OCI-M1 (cell line): ENCODE data around the gene PHLPP1.

Experiments used
- DNase-seq: peaks from one replicate; lab custom pipeline; 2025; lab: John Stamatoyannopoulos, UW

Gene PHLPP1

DNA sequence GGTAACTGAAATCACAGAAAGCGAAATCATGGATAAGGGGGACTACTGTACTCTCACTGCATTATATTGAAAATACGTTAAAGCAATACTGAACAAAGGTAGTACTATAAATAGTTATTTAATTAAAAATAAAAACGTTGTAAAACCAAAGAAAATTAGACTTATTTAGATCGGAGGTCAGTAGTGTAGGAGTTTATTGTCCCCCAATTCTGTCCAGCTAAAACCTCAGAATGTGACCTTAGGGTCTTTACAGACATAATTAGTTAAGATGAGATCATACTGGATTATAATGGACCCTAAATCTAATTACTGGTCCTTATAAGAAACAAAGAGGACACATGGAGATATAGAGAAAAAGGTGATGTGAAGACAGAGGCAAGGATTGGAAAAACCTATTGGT lies 95.3 kb downstream of the PHLPP1 start:
- DNase-seq: no peak

DNA sequence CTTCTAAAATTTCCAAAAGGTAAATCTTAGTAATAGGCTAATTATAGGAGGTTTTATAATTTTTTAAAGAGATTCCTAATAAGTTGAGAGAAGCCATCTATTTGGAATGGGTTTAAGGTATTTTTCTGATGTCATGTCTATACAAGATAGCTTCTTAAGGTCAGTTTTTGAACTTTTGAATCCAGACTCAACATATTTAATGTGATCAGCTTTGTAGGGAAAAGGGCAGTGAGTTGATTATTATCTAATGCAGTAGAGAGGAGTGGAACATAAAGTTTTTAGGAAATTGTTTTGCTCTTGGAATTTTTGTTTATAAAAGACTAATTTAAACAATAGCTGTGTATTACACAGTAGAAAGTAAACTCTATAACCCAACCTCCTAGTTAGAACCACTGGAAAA lies 96.3 kb downstream of the PHLPP1 start:
- no peak for DNase-seq

DNA sequence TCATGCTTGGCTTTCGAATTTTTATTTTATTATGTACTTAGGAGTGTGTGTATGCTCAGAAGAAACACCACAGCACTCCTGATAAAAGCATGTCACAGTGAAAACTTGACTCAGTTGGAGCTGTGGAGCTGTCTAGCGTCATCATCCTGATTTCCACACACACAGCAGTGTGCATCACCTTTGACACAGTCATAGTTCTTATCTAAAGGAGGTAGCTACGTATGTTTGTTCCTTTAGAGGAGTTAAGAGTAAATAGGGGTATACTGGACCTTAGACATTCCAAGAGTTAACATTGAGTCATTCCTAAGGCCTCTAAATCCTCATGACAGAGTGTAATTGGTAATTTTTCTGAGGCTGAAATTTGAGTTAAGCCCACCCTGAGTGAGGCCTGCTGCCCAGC lies 96.9 kb downstream of the PHLPP1 start:
- DNase-seq: no peak

DNA sequence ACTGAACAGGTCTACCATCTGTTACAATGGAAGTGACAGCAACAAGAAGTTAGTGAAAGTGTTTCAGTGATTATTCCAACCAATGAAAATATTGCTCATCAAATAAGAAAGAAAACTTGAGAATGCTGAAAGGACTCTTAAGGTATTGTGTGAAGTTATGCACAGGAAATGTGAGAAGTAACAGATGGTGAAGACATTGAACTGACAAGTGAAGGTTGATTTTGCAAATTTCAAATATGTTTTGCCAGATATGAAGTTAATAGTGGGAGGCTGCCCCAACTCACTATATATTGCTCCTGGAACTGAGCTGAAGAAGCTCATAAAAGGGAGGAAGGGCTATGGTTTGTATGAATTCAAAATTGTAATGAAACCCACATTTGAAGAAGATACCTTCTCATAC lies 97.5 kb downstream of the PHLPP1 start:
- DNase-seq: peak; percentile 23

DNA sequence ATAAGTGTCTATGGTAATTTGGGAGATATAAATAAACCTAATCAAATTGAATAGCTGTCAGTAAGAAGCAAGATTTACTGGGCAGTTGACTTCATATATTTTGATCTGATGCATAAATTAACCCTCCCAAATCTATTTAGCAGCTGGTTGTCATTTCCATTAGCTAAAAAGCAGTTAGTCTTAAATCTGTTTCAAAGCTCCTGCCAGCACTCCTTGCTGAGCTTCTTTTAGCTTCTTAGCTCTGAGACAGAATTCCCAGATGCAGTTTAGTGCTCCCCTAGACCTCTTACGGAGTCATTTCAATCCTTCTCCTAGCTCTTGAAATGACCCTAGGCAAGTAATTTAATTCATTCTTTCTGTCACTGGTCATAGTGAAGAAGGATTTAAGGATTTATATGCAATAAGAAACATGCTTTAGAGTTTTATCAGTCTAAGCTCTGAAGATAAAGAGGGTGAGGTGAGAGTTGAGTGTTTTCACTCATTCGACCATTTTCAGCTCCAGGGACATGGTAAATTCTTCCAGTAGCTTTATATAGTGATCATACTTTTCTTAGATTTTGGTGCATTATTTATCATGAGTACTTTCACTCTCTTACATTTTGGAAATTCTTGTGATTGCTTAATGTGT lies 98.9 kb downstream of the PHLPP1 start:
- no peak for DNase-seq

DNA sequence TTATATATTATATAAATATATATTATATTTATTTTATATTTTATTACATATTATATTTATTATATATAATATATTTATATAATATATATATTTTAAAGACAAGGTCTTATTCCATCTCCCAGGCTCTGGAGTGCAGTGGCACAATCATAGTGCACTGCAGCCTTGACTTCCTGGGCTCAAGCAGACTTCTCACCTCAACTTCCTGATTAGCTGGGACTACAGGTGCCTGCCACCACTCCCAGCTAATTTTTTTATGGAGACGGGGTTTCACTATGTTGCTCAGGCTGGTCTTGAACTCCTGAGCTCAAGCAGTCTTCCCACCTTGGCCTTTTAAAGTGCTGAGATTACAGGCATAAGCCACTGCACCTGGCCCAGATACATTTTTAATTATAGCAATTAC lies 110.0 kb downstream of the PHLPP1 start:
- DNase-seq: no peak

DNA sequence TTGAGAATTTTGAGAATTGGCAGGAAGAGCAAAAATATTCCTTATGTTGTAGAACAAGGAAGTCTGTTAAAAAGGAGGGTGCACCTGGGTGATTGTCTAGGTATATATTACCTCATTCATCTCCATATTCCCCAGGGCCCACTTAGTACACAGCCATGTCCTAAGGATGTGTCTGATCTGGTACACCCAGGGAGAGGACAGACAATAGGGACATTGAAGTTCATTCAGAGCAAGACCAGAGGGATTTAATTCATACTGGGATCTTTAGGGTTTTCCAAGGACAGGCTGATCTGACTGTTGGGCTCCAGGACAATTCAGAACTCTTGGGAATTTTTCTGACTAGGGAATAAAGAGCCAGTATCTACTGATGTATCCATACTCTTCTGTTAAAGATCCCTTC lies 112.1 kb downstream of the PHLPP1 start:
- DNase-seq: no peak

DNA sequence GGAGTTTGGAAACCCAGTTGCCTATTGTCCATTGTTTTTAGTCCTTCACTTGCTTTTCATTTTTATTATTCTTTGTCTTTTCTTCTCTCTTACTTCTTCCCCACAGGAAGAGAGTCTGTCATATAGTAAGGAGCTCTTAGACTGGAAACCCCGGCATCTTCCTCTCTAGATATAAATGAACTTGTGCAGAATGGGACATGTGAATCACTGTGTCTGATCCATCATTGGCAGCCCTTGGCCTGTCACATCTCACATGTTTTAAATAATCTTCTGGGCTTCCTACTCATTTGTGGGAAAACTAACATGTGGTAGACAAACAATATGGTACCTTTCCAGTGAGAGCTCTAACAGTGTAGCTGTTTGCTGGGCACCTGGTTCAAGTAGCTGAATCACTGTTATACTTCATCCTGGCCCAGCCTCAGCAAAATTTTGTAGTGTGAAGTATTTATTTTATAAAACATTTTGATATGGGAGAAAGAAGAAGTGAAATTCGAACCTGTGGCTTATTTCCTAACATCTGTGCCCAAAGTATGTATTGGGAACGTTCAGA lies 112.8 kb downstream of the PHLPP1 start:
- DNase-seq: no peak

DNA sequence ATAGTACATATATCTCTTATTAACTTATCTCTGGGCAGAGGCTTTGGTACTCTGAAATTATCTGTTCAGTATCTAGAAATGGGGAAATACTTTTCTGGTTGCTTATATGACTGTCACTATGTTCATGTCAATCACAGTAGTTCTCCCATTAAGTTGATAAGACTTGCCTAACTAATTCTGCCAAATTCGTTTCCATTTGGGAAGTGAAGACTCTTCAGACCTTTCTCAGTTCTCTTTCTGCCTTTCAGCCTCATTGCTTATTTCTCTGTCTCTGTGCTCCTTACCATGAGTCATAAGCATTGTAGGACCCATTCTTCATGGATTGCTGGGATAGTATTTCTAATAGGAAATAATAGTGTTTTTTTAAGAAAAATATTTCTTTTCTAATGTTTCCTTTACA lies 113.5 kb downstream of the PHLPP1 start:
- peak; percentile 41 for DNase-seq

DNA sequence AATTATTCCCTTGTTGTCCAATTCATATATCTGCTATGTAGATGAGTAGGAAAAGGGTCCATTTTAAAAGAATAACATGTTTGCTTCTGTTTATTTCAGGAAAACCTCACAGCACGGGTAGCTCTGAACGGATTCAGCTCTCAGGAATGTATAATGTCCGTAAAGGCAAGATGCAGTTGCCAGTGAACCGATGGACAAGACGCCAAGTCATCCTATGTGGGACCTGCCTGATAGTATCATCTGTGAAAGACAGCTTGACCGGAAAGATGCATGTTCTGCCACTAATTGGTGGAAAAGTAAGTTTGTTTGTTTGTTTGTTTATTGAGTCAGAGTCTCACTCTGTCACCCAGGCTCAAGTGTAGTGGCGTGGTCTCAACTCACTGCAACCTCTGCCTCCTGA lies 114.6 kb downstream of the PHLPP1 start:
- no peak for DNase-seq

DNA sequence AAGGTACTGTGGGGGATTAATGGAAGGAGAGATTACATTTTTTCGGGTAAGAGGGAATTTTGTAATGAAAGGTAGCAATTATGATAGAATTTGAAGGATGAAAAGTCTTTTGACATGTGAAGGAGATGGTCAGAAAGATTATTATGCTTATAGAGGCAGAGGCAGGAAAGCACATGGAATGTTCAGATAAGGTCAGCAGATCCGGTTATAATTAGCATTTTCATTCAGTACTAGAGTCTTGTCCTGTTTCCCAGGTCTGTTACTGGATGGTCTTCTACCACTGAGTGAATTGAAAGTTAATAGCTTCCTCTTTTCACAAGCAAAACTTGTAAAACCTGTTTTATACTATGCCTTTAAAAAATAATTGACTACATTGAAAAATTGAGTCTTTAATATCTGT lies 116.9 kb downstream of the PHLPP1 start:
- DNase-seq: peak; percentile 50

DNA sequence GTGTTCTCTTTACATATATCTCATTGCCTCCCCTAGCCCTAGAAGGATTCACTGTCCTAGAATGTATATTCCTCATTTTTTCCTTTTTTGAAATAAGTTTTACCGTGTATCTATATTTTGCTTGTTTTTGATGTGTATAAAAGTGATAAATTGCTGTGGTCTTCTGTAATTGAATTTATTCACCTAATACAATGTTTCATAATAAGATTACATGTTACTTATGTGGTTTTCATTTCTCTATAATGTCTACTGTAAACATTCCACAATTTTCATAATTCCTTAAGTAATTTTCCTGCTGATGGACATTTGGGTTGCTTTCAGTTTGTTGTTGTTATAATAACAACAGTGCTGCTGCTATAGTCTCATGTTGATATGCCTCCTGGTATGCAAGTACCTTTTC lies 118.2 kb downstream of the PHLPP1 start:
- no peak for DNase-seq

DNA sequence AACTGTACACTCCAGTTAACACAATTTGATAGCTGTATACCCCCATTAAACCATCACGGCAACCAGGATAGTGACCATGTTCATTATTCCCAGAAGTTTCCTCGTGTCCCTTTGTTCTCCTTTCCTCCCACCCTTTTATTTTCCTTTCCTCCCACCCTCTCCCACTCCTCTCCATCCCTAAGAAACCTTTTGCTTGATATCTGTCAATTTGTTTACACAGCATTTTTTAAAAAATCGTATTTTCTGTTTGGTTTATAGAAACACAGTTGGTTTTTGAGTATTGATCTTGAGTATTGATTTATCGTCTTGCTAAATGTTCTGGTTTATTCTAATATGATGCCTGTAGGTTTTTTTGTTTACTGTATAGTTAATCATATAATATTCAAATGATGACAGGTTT lies 119.4 kb downstream of the PHLPP1 start:
- no peak for DNase-seq

DNA sequence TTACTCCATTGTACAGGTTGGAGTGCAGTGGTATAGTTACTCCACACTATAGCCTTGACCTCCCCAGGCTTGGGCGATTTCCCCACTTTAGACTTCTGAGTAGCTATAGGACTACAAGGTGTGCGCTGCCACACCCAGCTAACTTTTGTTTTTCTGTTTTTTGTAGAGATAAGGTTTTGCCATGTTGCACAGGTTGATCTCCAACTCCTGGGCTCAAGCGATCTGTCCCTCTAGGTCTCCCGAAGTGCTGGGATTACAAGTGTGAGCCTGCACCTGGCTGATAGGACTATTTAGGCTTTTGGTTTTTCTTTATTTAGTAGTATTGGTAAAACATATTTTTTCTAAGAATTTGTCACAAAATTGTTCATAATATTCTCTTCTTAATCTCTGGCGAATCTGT lies 121.7 kb downstream of the PHLPP1 start:
- DNase-seq: no peak

DNA sequence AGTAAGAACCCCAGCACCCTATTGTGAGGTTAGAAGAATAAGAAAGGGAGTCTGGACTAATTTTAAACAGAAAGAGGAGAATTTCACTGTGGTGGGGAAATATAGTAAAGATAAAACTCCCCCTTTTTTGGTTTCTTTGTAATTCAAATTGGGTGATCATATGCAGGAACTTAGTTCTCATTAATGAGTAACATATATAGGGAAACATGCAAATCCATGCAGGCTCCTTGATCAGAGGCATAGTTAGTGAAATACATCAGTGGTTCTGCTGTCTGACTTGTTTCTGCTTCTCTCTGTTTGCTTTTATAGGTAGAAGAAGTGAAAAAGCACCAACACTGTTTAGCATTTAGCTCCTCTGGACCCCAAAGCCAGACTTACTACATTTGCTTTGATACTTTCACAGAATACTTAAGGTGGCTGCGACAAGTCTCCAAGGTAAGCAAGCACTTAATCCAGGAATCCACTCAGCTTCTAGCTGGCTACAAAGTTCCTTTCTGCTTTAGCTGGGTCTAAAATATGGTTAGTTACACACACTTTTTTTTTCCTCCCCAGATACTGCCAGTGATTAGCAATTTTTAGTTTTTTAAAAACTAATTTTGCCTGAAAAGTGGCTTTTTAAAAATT lies 123.2 kb downstream of the PHLPP1 start:
- DNase-seq: peak; percentile 44

DNA sequence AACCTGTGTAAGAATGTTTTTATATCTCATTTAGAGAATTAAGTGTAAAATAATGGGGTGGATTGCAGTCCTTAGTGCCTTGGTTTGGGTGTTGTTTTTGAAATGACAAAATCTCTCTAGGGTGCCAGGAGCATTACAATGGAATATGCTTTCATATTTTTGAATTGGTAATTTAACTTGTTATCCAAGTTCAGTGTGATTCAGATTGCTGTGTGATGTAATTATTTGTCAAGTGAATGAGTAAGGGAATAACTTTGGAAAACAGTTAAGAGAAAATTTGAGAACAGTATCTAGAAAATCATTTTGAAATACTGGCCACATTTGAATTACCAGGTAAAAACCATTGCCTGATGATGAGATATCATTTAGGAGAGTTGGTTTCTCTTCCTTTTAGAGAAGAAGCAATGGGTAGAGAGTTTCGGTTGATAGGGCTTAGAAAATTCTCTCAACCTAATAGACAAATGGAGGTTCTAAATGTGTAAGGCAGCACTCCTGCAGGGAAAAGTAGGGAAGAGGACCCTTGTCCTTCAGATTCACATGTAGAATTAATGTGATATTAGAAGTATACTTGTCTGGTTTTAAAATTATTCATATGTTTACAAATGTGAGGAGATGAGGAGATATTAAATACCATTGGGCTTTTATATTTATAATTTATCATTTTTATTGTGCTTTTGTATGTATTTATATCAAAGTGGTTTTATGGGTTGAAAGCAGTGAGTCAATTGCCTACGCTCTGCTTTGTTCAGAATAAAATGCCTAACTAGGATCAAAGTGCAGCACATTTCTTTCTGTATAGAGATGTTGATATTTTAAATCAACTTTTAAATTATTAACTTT lies 124.8 kb downstream of the PHLPP1 start:
- no peak for DNase-seq

DNA sequence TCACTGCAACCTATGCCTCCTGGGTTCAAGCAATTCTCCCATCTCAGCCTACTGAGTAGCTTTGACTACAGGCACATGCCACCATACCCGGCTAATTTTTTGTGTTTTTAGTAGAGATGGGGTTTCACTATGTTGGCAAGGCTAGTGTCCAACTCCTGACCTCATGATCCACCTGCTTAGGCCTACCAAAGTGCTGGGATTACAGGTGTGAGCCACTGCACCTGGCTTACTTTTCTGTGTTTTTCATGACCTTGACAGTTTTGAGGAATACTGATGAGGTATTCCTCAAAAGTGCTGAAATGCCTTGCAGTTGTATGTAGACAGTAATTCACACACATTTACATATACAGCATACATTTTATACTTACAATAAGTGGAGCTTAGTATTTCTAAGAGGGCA lies 126.1 kb downstream of the PHLPP1 start:
- DNase-seq: no peak

DNA sequence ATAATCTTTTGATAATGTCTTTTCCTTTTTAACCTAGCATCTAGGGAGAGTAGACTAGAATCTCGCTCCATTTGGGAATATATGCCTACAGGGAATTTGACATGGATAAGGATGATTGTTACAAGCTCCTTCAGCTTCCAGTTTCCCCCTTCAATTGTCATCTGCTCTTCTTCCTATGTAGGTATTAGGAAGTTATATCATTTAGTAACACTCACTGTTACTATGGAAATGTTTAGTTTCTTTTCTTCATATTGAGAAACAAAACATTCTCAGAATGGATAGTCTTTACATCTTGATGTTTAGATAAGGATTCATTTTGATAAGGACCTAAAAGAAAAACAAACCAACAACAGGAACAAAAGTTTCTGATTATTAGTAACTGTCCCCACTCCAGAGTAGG lies 127.6 kb downstream of the PHLPP1 start:
- DNase-seq: peak; percentile 13

DNA sequence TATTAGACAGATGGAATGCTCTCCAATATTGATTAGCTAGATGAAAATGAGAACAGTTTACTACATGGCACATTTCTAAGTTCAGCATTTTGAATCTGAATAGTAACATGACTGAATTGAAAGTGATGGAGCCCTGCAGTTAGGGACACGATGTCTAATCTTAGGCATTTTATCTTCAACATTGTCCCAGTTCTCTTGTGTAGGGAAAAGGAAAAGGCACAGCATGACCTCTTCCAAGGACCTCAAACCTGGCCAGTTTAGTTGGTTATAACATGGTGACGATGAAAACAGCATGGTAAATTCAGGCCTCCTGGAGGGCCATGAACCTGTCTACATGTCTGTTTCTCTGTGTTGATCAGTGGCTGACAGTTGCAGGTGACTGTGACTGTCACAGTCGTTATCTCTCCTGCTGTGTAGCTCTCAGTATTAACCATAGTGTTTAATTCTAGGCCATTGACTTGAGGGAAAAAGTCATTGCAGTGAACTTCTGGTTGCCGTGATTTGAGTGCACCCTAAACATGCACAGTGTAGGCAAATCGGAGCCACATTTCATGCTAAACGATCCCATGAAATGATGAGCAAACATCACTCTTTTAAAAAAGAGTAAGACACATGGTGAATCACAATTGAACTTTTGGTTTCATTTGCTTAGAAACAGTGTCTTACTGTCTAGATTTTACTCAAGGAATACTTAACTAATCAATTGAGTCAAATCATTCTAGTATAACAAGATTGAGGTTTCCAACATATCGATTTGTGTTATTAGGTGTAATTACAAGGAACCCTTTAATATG lies 129.7 kb downstream of the PHLPP1 start:
- DNase-seq: peak; percentile 64

DNA sequence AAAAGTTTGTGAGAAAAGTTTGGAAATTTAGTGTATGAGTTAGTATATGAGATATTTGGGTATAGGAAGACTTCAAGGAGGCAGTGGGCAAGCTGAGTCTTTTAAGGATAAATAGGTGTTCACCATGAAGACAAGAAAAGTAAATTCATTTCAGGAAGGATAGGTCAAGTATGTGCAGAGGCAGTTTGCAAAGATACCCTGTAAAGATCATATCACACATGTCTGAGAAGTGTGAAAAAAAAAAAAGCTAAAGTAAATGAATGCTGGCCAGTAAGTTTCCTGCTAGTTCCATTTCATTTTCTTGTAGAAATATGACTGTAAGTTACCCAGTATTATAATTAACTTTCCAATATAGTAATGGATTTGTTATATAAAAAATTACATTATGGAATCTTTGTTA lies 131.0 kb downstream of the PHLPP1 start:
- peak; percentile 40 for DNase-seq

DNA sequence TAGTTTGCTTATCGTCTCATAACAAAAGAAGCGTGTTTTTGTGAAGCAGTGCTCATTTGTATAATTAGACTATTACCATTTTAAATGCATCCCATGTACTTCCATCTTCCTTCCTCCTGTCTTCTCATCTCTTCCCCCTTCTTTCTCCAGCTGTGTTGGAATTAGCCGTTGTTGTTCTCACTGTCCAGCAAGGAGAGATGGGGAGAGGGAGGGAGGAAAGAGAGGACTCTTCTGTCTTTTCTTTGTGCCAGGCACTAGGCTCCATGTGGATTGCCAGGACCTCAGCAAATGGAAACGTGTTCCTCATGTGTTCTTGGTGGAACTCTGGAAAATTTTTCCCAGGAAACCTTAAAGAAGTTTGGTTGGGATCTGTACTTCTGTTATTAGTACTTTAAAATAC lies 131.7 kb downstream of the PHLPP1 start:
- DNase-seq: no peak

DNA sequence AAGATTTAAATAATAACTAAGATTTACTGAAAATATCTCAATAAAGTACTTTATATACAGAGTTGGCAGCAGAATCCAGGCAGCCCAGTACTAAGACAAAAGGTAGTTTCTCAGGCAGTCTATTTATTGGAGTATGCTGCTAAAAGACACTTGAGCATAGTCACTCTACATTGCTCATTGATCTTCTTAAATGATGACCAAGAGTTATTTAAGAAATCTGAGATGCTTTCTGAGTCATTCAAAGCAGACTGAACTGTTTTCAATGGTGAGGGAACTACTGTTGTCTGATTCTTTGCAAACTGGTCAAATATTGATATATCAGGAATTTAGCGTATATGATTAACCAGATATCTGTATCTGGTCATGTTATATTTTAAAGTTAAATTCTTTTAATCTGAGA lies 133.6 kb downstream of the PHLPP1 start:
- DNase-seq: no peak
